Effector memory CD4-positive, alpha-beta T cell (primary cell): Measurements from ENCODE around the gene NRCAM.
"Not testable (repeated sequence)": the region's sequence is repeated elsewhere in the genome, so short reads cannot be mapped to it uniquely, and the experiment has no call there.

Experiments
- DNase-seq, 3 donors: peaks; one replicate each; pipeline ENCODE4 v3.0.0-alpha.2; 2020
- H3K27ac ChIP-seq: 2 replicates; pipeline ENCODE4 v1.7.0; 2013; ENCODE audit warnings: mild to moderate bottlenecking, low read length, moderate library complexity; ENCODE audit not compliant: insufficient read depth, poor library complexity, severe bottlenecking
- H3K27me3 ChIP-seq: replicated peaks from 2 replicates; pipeline ENCODE4 v1.7.0; 2013; ENCODE audit warnings: mild to moderate bottlenecking, low read length; ENCODE audit not compliant: insufficient read depth, control insufficient read depth, poor library complexity, severe bottlenecking
- H3K36me3 ChIP-seq: 2 replicates; pipeline ENCODE4 v1.7.0; 2013; ENCODE audit warnings: mild to moderate bottlenecking, low read length, moderate library complexity; ENCODE audit not compliant: control insufficient read depth, insufficient read depth
- H3K4me1 ChIP-seq: 2 replicates; pipeline ENCODE4 v1.7.0; 2013; ENCODE audit warnings: low read length, mild to moderate bottlenecking; ENCODE audit not compliant: control insufficient read depth, insufficient read depth, poor library complexity, severe bottlenecking
- H3K4me3 ChIP-seq: 2 replicates; pipeline ENCODE4 v1.7.0; 2013; ENCODE audit warnings: low read length, low read depth, mild to moderate bottlenecking; ENCODE audit not compliant: insufficient read depth, poor library complexity, severe bottlenecking
- H3K9me3 ChIP-seq: 2 replicates; pipeline ENCODE4 v1.7.0; 2013; ENCODE audit warnings: mild to moderate bottlenecking, low read length, moderate library complexity; ENCODE audit not compliant: control insufficient read depth

The NRCAM gene

DNA sequence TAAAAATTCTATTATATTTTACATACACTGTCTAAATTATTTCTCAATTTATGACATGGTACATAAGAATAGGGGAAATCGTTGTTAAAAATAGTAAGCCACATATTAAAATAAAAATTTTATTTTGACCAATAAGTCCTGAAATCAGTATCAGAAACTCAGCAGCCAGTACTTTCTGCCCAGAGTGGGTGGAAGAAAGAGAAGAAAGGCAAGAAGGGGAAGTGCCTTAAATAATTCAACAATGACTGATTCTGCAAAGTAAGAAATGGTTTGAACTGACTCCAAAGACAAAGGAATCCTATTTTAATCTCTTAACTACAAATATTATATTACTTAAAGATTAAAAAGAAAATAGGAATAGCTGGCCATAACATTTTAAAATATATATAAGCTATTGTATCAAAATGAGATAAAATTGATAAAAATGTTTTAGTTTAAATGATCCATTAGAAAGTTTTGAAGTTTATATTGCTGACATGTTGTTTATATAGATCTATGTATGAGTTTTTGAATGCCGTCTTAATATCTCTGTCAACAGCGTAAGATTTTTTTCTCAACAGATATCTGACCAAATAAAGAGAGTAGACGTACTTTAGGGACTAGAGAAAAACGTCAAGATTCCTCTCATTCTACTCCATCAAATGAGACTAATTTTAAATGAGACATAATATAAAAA is 30.2 kb upstream of the NRCAM start:
- H3K27ac ChIP-seq: no peak overlapping the region
- H3K4me3 ChIP-seq: no peak overlapping the region
- no peak for DNase-seq
- no peaks in the 10 kb centered on the region for H3K4me1 ChIP-seq
- H3K36me3 ChIP-seq: peaks cover 23% of the 10 kb centered on the region
- H3K27me3 ChIP-seq: no peaks in the 10 kb centered on the region
- no peaks in the 10 kb centered on the region for H3K9me3 ChIP-seq

DNA sequence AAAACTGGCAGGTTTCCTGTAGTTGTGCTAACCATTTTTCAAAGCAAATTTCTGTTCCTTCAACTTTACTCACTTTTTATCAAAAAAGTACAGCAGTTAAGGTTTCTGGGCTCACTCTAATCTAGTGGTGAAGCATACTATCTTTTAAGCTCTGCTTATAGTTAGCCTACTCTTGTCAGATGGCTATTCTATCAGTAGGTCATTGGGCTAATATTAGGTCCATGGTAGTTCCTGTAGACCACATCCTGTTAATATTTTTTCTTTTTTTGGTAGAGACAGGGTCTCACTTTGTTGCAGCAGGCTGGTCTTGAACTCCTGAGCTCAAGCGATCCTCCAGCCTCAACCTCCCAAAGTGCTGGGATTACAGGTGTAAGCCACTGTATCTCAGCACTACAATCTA is 27.9 kb upstream of the NRCAM start:
- Histone ChIP-seq H3K4me1 (no peaks in the 10 kb centered on the region), H3K36me3 (peaks cover 18% of the 10 kb centered on the region), H3K27ac (no peak overlapping the region), H3K27me3 (no peaks in the 10 kb centered on the region), H3K4me3 (no peak overlapping the region), H3K9me3 (no peaks in the 10 kb centered on the region)
- DNase-seq: no peak

DNA sequence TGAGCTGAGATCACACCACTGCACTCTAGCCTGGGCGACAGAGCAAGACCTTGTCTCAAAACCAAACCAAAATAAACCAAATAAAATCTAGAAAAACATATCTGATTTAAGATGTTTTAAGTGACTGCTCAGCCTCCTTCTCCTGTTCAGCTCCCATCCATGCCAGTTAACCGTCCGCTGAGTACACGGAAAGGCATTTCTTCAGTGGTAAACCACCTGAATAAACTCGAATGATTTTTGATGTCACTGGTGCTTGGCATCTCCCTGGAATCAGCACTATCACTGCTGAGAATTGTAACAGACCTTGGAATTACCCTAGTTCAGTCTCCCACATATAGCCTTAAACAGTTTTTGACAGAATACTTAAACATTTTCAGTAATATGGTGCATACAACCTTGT is 24.1 kb upstream of the NRCAM start:
- Histone ChIP-seq H3K4me1 (no peaks in the 10 kb centered on the region), H3K27ac (no peak overlapping the region)
- DNase-seq: no peak

DNA sequence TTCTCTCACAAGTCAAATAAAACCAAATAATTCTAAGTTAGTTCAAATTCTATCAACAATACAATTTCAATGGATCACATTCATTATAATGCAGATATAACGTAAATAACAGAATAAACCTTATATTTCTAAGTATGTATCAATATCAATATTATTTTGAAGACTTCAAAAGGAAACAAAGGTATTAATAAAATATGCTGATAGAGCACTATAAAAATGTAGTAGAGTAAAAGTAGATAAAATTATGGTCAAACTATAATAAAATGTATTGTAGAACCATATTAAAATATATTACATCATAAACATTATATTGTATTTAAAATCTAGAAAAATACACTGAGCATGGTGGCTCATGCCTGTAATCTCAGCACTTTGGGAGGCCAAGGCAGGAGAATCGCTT is 23.5 kb upstream of the NRCAM start:
- H3K9me3 ChIP-seq: no peaks in the 10 kb centered on the region
- no peak overlapping the region for H3K4me3 ChIP-seq
- no peak overlapping the region for H3K27ac ChIP-seq
- peaks cover 27% of the 10 kb centered on the region for H3K36me3 ChIP-seq
- DNase-seq: no peak
- H3K27me3 ChIP-seq: no peaks in the 10 kb centered on the region
- H3K4me1 ChIP-seq: no peaks in the 10 kb centered on the region

More for the DNA sequence above, 24.1 kb upstream of the NRCAM start:
- no peak overlapping the region for H3K4me3 ChIP-seq
- H3K27me3 ChIP-seq: no peaks in the 10 kb centered on the region
- H3K36me3 ChIP-seq: peaks cover 28% of the 10 kb centered on the region
- H3K9me3 ChIP-seq: no peaks in the 10 kb centered on the region

DNA sequence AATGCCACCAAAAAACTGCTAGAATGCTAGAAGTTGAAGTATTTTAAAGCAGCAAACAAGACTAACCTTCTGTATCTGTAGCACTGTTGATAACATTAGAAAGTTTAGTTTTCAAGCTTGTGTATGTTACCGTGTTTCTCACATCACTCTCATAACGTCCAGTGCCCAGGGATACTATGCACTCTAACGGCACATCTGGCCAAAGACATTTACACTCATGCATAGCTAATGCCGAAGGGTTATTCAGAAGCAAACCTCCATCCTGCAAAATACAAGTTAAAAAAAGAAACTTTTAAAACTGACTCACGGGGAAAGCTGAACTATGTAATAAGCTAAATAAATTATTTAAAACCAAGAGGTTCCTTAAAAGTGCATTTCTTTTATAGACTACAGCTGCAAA is 22.9 kb upstream of the NRCAM start:
- Histone ChIP-seq H3K9me3 (no peaks in the 10 kb centered on the region), H3K4me1 (no peaks in the 10 kb centered on the region), H3K27me3 (no peaks in the 10 kb centered on the region), H3K27ac (no peak overlapping the region), H3K4me3 (no peak overlapping the region), H3K36me3 (peaks cover 27% of the 10 kb centered on the region)
- no peak for DNase-seq

DNA sequence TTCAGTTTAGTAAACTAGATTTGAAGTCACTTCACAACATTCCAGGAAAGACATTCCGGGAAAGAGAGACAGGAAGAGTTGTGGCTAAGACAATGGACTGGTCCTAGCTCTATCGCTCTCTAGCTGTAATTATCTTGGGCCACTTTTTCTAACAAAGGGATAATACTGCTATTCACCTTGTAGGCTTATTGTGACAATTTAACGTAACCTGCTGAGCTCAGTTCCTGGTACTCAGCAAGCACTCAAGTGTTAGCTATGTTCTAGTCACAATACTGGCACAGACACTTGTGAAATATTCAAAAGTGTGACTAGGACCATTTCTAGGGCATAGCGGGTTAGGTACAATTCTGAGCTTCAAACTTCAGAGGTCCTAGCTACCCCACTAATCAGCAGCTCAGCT is 12.0 kb upstream of the NRCAM start:
- Histone ChIP-seq H3K4me3 (no peak overlapping the region), H3K36me3 (no peaks in the 10 kb centered on the region), H3K27ac (no peak overlapping the region), H3K9me3 (no peaks in the 10 kb centered on the region), H3K27me3 (no peaks in the 10 kb centered on the region), H3K4me1 (no peaks in the 10 kb centered on the region)
- DNase-seq: no peak

DNA sequence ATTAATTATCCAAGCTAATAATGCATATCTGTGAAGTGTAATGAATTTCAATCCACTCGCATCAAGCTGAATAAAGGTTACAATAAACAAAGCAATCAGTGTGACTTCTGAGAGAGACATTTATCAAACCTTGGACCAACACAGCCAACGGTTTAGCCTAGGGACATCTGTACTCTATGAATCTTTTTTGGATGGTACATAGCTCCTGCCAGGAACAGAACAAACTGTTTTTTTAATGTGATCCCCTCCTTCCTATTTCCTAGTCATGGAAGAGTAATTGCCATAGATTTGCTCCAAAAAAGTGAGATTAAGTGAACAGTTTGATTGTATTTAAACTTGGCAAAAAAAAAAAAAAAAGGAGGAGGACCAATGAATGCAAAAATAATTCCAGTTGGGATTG is 11.2 kb upstream of the NRCAM start:
- no peak for DNase-seq

DNA sequence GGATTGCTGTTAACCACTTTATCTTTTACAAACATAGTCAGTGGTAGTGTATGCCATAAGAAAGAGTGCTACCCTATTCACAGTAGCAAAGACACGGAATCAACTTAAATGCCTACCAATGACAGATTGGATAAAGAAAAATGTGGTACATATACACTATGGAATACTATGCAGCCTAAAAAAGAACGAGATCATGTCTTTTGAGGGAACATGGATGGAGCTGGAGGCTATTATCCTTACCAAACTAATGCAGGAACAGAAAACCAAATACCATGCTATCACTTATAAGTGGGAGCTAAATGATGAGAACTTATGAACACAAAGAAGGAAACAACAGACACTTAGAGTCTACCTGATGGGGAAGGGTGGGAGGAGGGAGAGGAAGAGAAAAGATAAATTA is 10.1 kb upstream of the NRCAM start:
- not testable (repeated sequence) for H3K9me3 ChIP-seq, H3K4me3 ChIP-seq, H3K36me3 ChIP-seq, H3K27me3 ChIP-seq, H3K4me1 ChIP-seq, DNase-seq, H3K27ac ChIP-seq

More for the DNA sequence above, 11.2 kb upstream of the NRCAM start:
- Histone ChIP-seq H3K27ac (no peak overlapping the region), H3K36me3 (no peaks in the 10 kb centered on the region), H3K4me1 (no peaks in the 10 kb centered on the region), H3K27me3 (no peaks in the 10 kb centered on the region), H3K9me3 (no peaks in the 10 kb centered on the region), H3K4me3 (no peak overlapping the region)

DNA sequence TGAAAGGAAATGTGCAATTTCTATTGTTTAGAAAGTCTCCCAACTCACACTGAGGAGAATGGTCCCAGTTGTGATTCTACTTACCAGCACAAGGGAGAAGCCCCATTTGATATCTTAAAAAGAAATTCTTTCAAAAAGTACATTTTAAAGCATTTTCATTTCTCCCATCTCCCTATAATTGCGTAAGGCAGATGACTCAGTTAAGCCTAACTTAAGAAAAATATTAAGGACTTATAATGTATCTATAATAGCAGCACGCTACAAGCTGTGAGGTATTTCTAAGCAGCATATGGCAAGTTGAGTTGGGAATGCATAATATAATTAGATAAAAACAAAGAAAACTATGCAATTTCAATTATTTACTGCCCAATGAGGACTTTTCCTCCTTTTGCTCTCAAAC is 8.5 kb upstream of the NRCAM start:
- Histone ChIP-seq H3K36me3 (no peaks in the 10 kb centered on the region), H3K4me1 (no peaks in the 10 kb centered on the region), H3K4me3 (no peak overlapping the region), H3K27ac (no peak overlapping the region), H3K9me3 (no peaks in the 10 kb centered on the region), H3K27me3 (no peaks in the 10 kb centered on the region)
- no peak for DNase-seq

DNA sequence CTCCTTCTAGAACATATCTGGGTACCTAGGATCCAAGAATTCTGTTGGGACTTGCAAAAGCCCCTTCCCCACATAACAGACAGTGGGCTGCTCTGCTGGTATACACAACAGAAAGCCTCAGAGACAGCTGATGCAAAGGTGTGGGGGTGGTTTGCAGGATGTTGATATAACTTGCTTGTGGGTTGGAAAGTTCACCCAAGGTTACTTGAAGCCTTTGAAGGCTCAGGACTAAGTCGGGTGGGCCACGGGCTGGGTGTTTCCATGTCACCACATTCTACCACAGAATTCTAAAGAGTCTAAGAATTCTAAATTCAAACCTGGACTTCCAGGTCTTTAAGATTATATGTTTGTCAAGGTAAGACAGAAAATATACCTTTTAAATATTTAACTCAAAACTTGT is 7.4 kb upstream of the NRCAM start:
- Histone ChIP-seq H3K36me3 (no peaks in the 10 kb centered on the region), H3K27me3 (peaks cover 2% of the 10 kb centered on the region), H3K4me1 (no peaks in the 10 kb centered on the region), H3K9me3 (no peaks in the 10 kb centered on the region), H3K27ac (no peak overlapping the region), H3K4me3 (no peak overlapping the region)
- no peak for DNase-seq
